ENCODE measurements around the gene SHC3.

SHC3 gene

DNA sequence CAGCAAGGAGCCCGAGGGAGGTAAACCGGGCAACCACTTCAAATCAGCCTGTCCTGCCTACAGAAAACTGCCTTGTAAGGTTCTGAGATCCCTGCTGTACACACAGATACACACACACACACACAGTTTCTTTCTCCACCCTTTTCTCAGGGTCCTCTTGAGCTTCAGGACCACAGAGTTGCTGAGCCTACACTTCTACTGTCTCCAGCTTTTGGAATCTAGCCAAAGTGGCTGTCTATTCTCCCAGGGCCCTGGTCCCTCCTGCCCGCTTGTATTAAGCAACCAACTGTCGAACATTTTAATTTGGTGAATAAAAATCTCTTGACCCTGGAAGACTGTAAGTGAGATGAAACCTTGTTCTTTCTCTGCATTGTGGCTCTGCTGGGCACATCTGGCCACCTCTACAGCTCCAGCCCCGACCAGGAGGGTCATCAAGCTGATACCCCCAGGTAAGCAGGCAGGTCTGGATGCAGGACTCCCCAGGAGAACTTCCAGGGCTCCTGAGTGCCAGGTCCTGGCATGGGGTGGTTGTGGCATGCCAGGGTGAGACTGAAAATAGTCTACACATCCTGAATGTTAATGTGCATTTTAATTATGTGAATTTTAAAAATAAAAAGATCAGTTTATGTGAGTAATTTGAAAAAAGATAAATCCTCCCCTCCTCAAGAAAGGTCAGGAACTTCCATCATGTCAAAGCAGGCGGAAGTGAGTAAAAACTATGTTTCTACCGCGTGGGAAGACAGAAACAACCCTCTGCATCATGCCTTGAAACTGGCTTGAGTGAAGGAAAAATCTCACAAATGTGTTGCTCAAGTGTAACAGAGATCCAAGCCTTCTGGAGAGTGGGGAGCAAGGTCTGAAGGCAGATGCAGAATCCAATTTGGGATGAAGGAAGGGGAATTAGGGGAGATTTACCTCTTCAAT is 202.4 kb downstream of the SHC3 start:
- DNase-seq: no peak

DNA sequence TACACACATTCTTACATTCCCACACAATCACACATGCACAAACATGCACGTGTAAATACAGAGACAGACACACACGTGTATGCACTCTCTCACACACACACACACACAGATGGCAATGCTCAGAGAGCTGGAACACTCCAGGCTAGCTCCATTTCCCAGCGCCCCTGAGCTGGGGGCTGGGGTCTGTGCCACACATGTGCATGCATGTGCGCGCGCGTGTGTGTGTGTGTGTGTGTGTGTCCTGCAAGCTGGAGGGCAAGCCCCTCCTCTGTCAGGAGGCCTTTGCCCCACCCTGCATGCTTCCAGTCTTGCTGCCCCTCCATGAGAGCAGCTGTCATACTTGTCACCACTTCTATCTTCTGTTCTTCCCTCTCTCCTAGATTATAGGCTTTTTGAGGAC is 204.0 kb downstream of the SHC3 start:
- no peak for DNase-seq

DNA sequence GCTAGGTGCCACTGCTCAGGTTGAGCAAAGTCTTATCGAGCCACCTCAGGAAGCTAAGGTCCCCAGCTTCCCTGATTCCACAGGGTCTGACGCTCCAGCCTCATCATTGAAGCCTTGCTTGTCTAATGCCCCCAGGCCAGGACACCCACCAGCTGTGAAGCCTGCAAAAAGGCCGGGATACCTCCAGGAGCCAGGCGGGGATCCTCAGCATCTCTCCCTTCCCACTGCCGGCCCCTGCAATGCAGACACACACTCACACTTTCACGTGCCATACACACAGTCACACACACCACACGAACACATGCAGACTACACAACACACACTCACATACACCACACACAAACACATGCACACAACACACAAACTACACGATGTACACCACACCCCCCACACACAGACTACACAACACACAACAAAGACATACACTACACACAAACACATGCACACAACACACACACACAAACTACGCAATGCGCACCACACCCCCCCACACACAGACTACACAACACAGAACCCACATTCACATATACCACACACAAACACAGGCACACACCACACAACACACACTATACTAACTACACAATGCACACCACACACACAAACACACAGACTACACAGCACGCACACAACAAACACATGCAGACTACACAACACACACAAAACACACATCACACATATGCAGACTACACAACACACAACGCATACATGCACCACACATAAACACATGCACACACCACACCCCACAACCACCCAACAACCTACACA is 205.2 kb downstream of the SHC3 start:
- DNase-seq: no peak

DNA sequence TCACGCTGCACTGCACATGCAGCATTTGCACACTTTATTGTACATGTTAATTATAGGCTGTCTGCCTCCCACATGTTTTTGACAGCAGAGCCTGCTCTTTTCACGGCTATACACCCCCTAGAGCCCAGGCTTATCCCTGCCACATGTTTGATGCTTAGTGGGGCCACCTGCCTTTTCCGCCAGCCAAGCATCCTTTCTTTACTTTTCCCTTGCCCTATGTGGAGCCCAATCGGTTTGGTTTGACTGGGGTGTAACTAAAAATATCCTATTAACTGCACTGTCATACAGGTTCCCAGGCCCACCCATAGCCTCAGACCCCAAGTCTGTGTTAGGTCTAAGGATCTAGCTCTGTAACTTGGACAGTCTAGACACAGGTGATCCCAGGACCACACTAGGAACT is 206.2 kb downstream of the SHC3 start:
- DNase-seq: no peak

DNA sequence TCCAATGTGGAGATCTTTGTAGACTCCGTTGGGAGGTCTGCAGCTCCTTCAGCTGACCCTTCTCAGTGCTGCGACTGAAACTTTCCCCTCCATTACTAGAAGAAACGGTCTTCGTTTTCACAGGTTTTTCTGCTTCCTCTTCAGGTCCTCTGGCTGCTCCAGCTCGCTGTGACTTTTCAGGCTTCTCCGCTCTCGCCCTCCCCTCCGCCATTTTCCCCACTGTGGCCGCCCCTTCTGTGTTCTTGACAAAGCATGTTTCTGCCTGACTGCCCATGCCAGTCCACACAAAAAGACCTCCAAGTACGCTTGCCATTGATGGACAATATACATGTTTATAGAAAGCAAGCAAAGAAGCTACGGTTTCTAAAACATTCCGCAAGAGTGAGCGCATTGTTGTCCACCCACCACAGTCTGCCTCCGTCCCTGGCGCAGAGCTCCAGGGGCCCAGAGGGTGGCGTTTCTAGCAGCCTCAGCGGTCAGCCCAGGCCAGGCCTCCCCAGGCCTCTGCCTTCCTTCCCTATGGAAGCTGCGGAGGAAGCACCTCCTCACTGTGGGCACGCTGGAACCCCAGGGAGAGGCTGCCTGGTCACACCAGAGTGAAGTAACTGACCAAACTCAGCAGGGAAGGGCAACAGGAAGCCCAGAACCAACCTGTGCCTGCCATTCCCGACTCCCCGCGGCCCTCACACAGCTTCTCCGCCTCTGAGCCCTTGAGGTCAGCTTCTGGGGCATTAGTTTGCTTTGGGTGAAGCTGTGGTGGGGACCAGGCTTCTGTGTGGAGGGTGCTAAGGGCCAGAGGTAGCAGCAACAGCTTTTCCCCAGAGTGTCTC is 207.3 kb downstream of the SHC3 start:
- no peak for DNase-seq

DNA sequence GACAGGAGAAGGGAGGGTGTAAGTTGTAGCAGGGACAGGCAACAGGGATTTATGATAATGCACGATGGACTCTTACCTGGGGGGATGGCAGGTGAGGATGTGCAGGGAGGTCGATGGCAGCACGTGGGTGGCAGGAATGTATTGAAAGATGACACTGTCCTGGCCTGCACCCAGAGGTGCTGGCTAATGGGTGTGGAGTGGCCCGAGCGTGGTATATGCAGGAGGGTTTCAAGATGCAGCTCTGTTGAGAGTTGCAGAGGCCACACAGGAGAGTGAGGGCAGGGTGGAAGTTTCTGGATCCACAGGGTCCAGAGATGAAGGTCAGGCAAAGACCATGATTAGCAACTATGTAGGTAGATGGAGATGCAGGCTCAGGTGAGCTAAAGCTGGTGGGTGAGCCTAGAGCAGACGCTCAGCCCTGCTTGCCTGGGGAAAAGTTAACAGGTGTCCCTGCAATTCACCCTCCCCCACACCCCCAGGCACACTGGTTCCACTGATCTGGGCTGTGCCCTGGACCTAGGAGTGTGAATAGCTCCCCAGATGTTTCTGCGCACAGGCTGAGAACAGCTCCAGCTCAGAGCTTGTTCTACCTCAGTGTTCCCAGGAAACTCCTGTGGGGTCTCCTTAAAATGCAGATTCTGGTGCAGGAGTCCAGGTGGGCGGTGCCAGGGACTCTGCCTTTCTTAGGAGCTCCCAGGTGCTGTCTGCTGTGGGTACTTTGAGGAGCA is 208.8 kb downstream of the SHC3 start:
- DNase-seq: no peak

DNA sequence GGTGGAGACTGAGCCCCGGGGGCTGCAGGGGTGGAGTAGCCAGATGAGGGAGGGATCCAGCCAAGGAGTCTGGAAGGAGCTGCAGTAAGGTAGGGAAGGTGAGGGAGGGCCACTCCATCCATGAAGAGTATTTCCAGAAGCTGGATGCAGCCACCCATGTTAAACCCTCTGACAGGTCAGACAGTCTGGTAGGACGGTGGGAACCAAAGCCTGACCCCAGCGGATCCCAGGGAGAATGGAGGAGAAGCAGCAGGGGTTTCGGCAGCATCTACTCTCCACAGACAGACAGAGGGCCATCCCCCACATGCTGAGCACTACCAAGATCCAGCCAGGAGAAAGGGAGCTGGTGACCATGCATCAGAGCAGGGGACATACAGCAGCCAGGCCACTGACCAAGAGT is 209.8 kb downstream of the SHC3 start:
- no peak for DNase-seq

DNA sequence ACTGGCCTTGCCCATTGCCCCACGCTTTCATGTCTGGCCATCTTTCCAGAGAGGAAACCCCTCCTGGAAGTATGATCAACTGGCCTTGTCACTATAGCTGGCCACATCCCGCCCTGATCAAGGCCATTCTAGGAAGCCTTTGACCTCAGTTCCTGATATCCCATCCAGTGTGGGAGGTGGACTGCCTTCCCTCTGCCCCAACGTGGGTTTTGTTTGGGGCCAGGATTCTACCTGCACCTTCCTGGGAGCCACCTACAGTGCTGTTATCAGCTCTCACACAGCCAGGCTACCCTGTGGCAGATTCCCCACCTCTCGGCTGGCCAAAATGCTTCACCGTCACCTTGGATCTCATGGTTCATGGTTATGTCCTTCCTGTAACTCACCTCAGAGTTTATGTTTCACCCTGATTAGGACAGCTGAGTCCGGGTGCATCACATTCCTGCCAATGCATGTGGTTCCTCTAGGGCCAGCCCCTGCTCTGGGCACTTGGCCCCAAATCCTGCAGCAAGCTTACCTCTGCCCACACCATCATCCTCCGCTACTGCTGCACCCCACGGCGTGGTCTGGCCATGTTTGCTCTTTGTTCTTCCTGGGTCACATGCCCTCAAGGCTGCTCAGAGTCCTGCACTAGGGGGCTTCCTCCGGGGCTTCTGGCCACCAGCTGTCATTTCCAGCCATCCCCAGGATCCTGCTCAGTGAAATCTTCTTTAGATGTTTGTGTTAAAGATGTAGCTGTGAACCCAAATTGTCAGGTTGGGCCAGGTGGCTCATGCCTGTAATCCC is 211.5 kb downstream of the SHC3 start:
- DNase-seq: no peak

DNA sequence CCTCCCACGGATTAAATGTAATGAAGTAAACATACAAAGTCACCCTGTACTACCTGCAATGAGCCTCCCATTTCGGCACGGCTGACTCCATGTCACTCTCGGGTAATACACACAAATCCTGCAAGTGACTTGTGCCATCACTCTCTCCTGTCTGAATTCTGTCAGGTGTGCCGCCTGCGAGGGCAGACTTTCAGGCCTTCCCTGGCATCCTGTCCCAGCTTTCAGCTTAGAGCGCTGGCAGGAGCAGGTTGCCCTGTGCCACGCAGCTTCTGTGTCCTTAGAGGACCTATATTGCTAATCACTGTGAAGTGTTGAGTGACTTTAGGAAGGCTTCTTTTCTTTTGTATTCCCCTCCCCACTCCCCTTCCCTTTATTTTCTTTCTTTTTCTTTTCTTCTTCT is 213.1 kb downstream of the SHC3 start:
- DNase-seq: no peak

DNA sequence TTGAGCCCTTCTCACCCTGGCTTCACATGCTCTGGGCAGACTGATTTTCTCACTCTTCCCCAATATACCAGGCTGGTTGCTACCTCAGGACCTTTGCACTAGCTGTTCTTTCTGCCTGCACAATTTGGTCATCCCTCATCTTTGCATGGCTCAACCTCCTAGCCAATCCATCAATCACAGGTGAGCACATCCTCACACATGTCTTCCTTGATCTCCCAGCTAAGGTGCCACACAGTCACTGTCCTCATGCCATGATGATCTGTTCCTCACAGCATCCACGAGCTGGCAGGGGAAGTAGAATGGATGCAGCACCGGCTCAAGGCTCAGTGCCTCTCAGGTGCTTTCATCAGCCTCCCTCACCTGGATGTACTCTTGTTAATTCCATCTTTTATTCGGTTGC is 218.0 kb downstream of the SHC3 start:
- no peak for DNase-seq

DNA sequence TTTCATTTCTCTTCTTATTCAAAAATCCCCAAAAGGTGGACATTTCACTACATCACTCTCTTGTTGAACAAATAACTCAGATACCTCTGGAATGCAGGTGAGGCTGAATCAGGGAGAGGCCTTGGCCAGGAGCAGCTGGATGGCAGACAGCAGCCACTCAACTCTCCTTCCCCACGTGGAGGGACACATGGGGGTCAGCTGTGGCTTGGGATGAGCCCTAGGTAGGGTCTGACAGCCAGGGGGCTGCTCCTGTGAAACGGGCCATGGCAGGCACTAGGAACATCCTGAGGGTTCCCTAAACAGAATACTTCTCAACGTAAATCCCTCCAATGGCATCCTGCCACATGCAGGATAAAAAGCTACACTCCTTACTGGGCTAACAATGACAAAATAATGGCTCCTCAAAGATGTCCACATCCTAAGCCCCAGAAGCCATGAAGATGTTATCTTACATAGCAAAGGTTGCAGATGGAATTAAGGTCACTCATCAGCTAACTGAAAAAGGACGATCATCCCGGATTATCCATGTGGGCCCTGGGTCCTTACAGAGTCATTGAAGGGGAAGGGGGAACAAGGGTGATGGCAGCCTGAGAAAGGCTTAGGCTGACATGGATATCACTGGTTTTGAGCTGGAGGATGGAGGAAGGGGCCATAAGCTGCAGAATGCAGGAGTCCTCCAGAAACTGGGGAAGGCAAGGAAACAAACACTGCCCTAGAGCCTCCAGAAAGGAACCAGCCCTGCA is 218.7 kb downstream of the SHC3 start:
- no peak for DNase-seq

DNA sequence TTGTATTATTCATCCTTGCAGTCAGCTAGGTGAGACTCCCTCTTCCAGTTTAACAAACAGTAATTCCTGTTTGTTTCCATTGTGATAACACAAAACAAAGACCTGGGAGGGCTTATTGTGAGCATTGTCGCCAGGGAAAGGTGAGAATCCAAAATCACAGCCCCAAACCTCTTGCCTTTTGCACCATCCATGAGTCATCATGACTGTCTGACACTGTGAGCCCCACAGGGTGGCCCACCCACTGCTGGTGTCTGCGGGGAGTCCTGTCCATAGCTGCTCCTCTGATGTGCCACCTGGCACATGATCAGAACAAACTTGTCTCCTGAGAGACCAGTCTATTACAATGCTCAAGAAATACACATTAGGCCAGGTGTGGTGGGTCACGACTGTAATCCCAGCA is 221.1 kb downstream of the SHC3 start:
- no peak for DNase-seq

Data from DMS 273 treated with DMSO at 0.1 percent for 48 hours (cell line).